Fibroblast of villous mesenchyme (primary cell): ENCODE results near the gene HYOU1. TPM values are rescaled to one million over a fixed set of nuclear protein-coding genes. Genes with fewer than 3 reads are reported as not detected.
A peak's percentile ranks its signal among the peaks of the same experiment; 100 is the strongest.

Source experiments
- DNase-seq: peaks from one replicate; pipeline ENCODE4 v3.0.0-alpha.2; 2010; ENCODE audit warnings: low read depth
- H3K4me3 ChIP-seq: 2 replicates; pipeline ENCODE4 v1.5.1; 2011; ENCODE audit warnings: low read depth, mild to moderate bottlenecking, low read length
- total RNA-seq: library from RNA; depleted of rRNA; stranded (reverse); fragments of >200 nt; gene quantifications from 2 replicates; pipeline ENCODE4 v1.2.3, GENCODE V29; 2012
- TF ChIP-seq, protein P1 (sequence below): IDR thresholded peaks from 2 replicates; pipeline ENCODE4 v1.5.1; 2012; ENCODE audit warnings: low read depth, mild to moderate bottlenecking, low read length; ENCODE audit not compliant: insufficient read depth

The HYOU1 gene
- total RNA-seq, 1 donor, result 174 TPM

DNA sequence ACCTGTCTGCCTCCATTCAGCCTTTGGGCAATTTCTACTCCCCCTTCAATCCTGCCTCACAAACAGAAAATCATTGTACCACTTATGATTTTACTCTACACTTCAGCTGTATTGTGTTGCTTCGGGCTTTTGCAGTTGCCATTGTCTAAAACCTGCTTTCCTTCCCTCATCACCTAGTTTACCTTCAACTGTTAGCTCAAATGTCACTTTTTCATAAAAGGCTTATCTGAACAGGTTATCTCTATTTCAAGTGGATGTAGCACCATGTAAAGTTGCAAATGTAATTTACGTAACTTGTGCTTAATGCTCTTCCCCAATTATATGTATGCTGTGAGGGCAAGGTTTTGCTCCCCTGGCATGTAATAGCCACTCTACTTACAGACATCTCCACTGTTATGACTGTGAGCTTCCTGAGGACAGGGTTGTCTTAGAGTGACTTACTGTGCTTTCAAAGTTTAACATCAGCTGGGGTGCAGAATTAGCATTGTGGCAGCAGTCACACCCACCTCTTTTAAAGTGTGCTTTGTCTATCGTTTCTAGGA, 44.3 kb downstream of the HYOU1 start:
- H3K4me3 ChIP-seq, result no peak overlapping the region
- TF ChIP-seq, protein P1, sequence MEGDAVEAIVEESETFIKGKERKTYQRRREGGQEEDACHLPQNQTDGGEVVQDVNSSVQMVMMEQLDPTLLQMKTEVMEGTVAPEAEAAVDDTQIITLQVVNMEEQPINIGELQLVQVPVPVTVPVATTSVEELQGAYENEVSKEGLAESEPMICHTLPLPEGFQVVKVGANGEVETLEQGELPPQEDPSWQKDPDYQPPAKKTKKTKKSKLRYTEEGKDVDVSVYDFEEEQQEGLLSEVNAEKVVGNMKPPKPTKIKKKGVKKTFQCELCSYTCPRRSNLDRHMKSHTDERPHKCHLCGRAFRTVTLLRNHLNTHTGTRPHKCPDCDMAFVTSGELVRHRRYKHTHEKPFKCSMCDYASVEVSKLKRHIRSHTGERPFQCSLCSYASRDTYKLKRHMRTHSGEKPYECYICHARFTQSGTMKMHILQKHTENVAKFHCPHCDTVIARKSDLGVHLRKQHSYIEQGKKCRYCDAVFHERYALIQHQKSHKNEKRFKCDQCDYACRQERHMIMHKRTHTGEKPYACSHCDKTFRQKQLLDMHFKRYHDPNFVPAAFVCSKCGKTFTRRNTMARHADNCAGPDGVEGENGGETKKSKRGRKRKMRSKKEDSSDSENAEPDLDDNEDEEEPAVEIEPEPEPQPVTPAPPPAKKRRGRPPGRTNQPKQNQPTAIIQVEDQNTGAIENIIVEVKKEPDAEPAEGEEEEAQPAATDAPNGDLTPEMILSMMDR, result no peak
- no peak for DNase-seq

DNA sequence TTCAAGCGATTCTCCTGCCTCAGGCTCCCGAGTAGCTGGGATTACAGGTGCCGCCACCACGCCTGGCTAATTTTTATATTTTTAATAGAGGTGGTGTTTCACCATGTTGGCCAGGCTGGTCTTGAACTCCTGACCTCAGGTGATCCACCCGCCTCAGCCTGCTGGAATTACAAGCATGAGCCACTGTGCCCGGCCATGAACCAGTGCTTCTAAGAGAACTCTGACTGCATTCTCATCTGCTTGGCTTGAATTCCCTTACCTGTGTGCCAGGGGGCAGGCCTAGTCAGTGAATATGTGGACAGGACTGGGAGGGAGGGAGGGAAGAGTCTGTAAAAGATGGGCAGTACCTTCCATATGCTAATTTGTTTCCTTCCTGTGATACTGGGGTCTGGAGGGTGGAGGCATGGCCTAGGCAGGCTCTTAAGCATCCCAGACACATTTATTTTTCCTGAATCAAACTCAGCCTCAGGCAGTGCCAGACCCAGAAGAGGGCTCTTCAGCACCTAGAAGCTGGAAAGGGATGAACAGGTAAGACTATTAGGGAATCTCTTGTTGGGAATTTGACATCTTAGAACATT, 45.4 kb downstream of the HYOU1 start:
- TF ChIP-seq, protein P1, result no peak
- H3K4me3 ChIP-seq, result no peak overlapping the region
- no peak for DNase-seq

DNA sequence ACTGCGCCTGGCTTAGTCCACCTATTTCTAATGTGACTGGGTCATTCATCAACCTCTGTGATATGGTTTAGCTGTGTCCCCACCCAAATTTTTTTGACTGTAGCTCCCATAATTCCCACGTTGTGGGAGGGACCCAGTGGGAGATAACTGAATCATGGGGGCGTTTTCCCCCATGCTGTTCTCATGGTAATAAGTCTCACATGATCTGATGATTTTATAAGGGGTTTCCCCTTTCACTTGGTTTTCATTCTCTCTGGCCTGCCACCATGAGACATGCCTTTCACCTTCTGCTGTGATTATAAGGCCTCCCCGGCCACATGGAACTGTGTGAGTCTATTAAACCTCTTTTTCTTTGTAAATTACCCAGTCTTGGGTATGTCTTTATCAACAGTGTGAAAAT, 50.3 kb downstream of the HYOU1 start:
- TF ChIP-seq, protein P1, result no peak
- no peak for DNase-seq

DNA sequence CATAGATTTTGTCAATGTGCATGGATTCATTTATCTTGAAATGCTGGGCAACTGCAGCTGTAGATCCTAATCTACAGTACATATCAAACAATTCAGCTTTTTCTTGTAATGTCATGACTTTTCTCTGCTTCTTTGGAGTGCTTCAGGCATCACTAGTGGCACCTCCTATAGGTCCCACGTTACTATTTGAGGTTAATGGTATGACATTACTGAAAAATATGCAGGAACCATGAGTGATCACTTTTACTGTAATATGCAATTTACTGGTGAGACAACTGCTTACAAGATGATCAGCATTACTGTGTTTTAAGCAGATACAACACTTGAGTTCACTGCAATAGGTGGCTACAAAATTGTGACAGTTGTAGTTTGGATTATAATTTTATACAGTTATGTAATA, 56.1 kb downstream of the HYOU1 start:
- DNase-seq, result no peak
- TF ChIP-seq, protein P1, result no peak
- no peak overlapping the region for H3K4me3 ChIP-seq

More for the DNA sequence above, 50.3 kb downstream of the HYOU1 start:
- H3K4me3 ChIP-seq, result no peak overlapping the region

DNA sequence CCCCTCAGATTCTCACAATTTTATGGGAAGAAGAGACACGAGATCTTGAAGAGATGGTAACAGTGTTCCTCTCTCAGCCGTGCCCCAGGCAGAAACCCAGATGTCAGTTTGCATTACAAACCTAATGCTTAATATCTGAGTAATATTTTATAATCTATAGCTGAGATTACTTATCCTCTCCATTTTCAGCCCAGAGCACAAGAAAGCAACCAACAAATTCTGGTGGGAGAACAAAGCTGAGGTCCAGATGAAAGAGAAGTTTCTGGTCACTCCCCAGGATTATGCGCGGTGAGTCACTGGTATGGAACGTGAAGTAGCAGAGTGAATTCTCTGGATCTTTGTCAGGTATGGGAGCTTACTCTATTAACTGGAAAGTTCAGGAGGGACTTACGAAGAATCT, 58.2 kb downstream of the HYOU1 start:
- DNase-seq, result peak; percentile 56
- H3K4me3 ChIP-seq, result peak overlapping the region; percentile 89
- TF ChIP-seq, protein P1, result no peak

DNA sequence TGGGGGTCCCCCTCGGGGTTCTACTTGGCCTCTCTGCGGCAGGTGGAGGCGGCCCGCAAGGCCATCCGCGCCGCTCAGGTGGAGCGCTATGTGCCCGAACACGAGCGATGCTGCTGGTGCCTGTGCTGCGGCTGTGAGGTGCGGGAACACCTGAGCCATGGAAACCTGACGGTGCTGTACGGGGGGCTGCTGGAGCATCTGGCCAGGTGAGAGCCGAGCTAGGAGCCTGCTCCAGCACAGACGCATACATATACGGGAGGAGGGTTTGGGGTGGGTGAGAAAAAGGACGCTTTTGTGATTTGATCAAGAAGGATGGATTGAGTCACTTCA, 58.7 kb downstream of the HYOU1 start:
- TF ChIP-seq, protein P1, result no peak
- peak overlapping the region; percentile 89 for H3K4me3 ChIP-seq
- no peak for DNase-seq

DNA sequence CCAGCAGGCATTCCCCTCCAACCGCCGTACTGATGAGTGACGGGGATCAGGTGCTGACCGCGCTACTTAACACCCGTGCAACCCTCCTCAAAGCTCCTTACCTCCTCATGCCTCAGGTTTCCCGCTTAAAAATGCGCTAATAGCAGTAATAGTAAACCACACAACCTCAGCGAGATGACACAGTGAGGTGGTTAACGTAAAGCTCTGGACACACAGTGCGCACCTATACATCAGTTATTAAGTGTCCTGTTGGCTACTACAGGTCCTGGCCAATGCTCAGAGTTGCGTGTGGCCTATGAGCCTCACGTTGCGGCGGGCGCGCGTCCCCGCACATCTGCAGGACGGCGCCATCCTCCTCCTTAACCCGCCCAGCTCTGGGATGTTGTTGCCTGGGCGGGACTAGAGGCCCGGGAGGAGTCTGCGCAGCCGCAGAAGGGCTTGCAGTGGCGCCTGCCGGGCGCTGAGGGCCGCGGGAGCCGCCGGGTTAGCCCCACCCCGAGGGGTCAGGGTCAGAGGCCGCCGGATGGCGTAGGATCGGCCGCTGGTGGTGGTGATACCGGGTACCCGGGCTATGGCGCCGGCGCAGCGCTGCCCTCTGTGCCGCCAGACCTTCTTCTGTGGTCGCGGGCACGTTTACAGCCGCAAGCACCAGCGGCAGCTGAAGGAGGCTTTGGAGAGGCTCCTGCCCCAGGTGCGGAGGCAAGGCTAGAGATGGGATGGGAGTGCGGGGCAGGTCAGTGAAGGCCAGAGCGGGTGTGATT, 59.2 kb downstream of the HYOU1 start, which contains the start of gene CENATAC:
CENATAC (plus strand) TSS at position 512 of the 761 bp plus-strand sequence; CDS start at position 572, 60 bp downstream.
- TF ChIP-seq, protein P1, result peak; percentile 11
- peak within 1 kb of the TSS; percentile 89 for H3K4me3 ChIP-seq
- DNase-seq, result peak; percentile 88
